Measurements from ENCODE around the gene LY6G5B.

The LY6G5B gene

DNA sequence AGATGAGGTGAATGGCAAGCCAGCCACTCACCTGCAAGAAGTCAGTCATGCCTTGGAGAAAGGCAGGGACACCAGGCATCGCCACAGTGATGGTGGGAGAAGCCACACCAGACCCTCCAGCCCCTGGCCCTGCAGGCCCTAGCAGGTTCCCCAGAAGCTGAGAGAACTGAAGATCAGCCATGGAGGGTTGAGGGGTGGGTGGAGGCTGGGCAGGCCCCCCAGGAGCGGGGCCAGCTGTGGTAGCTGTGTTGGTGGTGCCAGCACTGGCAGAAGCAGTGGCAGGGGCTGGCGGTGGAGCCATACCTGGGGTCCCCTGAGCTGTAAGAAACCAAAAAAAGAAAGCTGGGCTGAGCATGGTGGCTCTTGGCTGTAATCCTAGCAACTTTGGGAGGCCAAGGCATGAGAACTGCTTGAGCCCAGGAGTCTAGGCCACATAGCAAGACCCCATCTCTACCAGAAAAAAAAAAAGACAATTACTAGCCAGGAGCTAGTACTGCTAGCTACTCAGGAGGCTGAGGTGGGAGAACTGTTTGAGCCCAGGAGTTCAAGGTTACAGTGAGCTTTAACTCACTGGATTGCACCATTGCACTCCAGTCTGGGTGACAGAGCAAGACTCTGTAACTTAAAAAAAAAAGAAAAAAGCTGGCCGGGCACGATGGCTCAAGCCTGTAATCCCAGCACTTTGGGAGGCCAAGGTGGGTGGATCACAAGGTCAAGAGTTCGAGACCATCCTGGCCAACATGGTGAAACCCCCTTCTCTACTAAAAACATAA lies 26.8 kb upstream of the LY6G5B start:
- DNase-seq, result no peak

- no peak for DNase-seq
Measured at GRCh38 chr6:31643818-31644454, 25.8 kb upstream of the LY6G5B start.

GRCh38 chr6:31645325-31645724 lies 24.5 kb upstream of the LY6G5B start:
- no peak for DNase-seq

GRCh38 chr6:31651602-31652191 lies 18.1 kb upstream of the LY6G5B start:
- DNase-seq, result peak; percentile 65

DNA sequence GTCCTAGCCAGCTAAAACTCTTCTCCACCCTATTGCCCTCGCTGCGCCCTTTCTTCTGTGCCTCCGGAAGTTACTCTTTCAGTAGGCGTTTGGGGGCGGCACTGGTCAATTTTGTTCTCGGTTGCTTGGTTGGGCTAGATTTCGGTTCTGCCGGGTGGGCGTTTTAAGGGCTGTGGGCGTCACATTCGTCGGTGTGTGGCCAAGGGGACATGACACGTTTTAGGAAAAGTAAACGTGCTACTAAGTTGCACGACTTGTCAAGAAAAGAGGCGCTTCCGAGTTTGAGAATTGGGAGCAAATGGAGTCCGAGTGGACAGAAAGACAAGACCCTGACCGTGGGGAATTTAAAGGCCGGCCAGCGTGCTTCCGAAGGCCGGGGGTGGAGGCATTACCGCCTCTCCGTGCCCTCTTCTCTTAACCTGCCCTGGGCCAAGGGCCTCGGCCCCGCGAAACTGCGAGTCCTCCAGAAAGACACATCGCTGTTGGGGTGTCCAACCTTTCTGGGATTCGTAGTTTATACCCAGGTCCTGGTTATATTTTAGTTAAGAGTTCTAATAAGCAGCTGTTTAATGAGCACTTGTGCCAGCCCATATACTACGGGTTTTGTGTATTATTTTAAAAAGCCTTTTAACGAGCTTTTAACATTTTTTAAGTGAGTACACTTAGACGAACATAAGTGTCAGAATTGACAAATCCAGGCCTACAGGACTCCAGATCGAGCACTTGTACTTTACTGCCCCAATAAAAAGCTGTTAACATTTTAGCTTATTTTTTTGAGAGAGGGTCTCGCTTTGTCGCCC lies 16.7 kb upstream of the LY6G5B start:
- peak; percentile 98 for DNase-seq

- no peak for DNase-seq
Measured at GRCh38 chr6:31654574-31655348, 15.0 kb upstream of the LY6G5B start.

DNA sequence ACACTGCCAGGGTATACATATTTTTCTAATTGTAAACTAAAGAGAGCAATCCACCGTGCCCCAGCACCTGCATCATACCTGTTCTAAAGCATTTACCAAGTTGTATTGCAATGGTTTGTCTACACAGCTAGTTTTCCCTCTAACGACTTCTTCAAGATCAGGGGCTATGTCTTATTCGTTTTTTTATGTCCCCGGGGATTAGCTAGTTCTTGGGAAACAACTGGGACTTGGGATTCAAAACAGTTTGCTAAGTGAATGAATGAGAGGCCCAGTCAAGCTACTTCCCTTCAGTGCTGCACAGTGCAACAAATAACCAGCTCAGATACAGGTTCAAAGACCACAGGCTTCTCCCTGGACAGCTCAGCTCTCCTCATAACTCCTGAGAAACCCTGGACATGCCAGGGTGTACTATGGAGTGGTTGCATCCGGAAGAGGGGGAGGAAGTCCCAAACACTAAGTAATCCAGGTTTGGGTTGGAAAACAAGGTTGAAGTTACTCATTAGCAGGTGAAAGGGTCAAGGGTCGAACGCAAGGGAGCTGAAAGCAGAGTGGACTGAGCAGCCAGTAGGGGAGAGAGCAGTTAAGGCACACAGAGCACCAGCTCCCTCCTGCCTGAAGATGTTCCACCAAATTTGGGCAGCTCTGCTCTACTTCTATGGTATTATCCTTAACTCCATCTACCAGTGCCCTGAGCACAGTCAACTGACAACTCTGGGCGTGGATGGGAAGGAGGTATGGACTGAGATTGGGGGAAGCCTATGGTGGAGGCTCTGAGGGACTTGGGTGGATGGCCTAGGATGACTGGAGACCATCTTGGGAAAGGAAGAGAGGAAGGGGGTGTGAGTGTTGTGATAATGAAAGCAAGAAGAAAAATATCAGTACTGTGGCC lies 14.2 kb upstream of the LY6G5B start, which contains the start of gene APOM:
TSS of gene APOM (plus strand) at position 546 of the 889 bp plus-strand sequence. CDS start at position 619, 73 bp downstream.
- DNase-seq, result no peak

DNA sequence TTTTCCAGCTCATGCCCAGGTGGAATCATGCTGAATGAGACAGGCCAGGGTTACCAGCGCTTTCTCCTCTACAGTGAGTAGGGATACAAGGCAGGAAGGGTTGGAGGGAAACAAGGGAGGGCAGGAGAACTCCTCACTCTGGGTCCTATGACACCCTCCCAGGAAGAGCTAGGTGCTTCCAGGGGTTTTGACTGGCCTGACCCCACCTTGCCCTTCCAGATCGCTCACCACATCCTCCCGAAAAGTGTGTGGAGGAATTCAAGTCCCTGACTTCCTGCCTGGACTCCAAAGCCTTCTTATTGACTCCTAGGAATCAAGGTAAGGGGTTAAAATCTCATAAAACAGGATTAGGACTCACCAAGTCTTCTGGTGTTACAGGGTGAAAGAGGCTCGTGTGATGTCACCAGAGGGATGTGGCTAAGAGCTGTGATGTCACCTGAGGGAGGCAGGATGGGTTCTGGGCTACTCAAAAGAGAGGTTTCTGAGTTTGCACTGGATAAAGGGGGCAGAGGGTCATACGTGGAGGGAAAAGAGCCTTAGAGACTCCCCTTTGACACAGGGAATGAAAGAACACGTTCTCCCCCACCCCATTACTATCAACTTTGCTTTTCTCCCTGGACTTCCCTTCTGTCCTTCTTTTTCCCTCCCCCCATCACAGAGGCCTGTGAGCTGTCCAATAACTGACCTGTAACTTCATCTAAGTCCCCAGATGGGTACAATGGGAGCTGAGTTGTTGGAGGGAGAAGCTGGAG lies 12.2 kb upstream of the LY6G5B start:
- DNase-seq, result no peak

- no peak for DNase-seq
Measured at GRCh38 chr6:31658158-31658688, 11.6 kb upstream of the LY6G5B start.

DNA sequence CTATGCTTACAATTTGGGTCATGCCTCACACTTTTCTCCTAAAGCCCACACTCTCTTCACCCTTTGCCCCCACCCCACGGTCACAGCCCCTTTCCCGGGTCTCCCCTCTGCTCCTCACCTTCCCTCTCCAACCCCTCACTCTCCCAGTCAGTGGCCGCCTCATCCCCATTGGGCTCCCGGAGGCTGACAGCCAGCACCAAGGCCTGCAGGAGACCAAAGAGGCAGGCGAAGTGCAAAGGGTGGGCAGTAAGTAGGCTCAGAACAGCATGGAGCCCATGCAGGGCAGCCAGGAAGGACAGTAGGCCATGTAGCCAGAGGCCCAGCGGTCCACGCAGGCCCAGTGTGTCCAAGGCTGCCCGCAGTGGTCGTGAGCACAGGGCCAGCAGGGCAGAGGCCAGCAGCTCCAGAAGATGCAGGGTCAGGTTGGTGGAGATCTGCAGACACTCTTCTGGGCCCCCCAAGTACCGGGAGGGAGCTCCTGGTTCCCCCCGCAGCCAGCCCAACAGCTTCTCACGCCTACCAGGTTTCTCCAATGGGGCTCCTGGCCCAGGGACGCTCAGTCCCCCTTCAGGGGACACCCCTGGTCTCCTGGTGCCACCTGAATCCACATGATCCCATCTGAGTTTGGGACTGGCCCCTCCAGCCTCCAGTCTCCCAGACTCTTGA lies 10.7 kb upstream of the LY6G5B start:
- DNase-seq, result no peak

GRCh38 chr6:31659649-31660380 lies 10.0 kb upstream of the LY6G5B start:
- no peak for DNase-seq

- DNase-seq, result peak; percentile 89
Measured at GRCh38 chr6:31660381-31661261, 9.2 kb upstream of the LY6G5B start, which contains the start of gene C6orf47. Gene C6orf47, minus strand, starts transcription at chr6:31660778. Its CDS starts 831 bp downstream, at chr6:31659947.

- no peak for DNase-seq
Measured at GRCh38 chr6:31661262-31662123, 8.3 kb upstream of the LY6G5B start.

DNA sequence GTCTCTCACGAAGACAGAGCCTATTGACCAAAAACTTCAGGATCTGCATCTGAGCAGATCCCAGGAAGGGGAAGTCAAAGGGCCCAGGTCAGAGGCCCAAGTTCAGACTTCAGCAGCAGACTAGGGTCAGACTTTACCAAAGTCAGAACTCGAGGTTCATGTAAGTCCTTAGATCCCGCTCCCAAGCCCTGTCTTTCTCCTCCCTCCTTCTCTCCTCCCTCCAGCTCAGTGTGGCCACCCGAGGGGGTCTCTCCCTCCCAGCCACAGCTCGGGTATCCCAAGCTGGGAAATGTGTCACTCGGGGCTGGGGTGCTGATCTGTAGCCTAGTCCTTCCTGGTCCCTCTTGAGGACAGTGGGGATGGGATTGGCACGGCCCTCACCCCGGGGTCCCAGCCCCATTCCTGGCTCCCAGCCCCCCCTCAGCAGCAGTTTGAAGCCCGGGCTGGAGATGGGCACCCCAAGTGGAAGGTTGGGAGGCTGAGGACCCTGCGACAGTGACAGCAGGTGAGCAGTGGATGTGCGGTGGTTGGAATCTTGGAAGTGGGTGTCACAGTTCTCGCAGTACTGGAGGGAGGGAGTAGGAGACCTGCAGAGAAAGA lies 7.6 kb upstream of the LY6G5B start:
- no peak for DNase-seq

GRCh38 chr6:31663126-31663960 lies 6.4 kb upstream of the LY6G5B start:
- no peak for DNase-seq

Measured in NCI-H510A (cell line).